K562 (cell line): ENCODE measurements around the gene CD68. TPM values are rescaled to one million over a fixed set of nuclear protein-coding genes. Genes with fewer than 3 reads are reported as not detected.

Source experiments
- HMGN3 ChIP-seq: IDR thresholded peaks from 2 replicates; pipeline ENCODE4 v1.6.1; 2011; ENCODE audit warnings: borderline replicate concordance, low read depth, mild to moderate bottlenecking, mixed read lengths, low read length; ENCODE audit not compliant: insufficient read length; ENCODE audit errors: extremely low read depth
- HNRNPUL1 ChIP-seq: fragments of 200-400 bp; formaldehyde crosslinking; IDR thresholded peaks from 2 replicates; pipeline ENCODE4 v1.6.1; 2017; ENCODE audit warnings: low read length
- PCBP2 ChIP-seq: fragments of 200-400 bp; formaldehyde crosslinking; IDR thresholded peaks from 2 replicates; pipeline ENCODE4 v1.6.1; 2018; ENCODE audit warnings: low read length, low read depth, mild to moderate bottlenecking, moderate library complexity; ENCODE audit not compliant: poor library complexity, severe bottlenecking
- RBM25 ChIP-seq: fragments of 200-400 bp; formaldehyde crosslinking; IDR thresholded peaks from 2 replicates; pipeline ENCODE4 v1.6.1; 2018; ENCODE audit warnings: low read length, low read depth, moderate library complexity; ENCODE audit not compliant: severe bottlenecking
- SAP30 ChIP-seq: fragments of 200-600 bp; sonication (generic); IDR thresholded peaks from 2 replicates; pipeline ENCODE4 v1.6.1; 2012; ENCODE audit warnings: borderline replicate concordance, low read depth, mild to moderate bottlenecking, moderate library complexity, low read length, control low read depth, inconsistent platforms; ENCODE audit not compliant: insufficient read depth, poor library complexity, severe bottlenecking
- SUPT5H ChIP-seq: fragments of 450-650 bp; IDR thresholded peaks from 2 replicates; pipeline ENCODE4 v1.6.1; 2016
- TBP ChIP-seq: optimal IDR thresholded peaks from 2 replicates; pipeline ENCODE3; 2011; ENCODE audit warnings: low read depth, low read length, improper control_type of control experiment
- TRIM24 ChIP-seq, 2 experiments: fragments of 450-650 bp; IDR thresholded peaks; 2 replicates each; pipeline ENCODE4 v1.6.1; 2016
- ZNF311 ChIP-seq: fragments of 250-450 bp; sonication (Bioruptor Pico); IDR thresholded peaks from 2 replicates; pipeline ENCODE4 v1.4.0; 2020; ENCODE audit warnings: mild to moderate bottlenecking, moderate library complexity
- polyA plus RNA-seq, 8 experiments: library from polyadenylated mRNA; depleted of rRNA in 4 of 8; stranded (reverse) in 5 of 8; unstranded in 3 of 8; fragments of >200 nt; fragmentation: Nextera tagmentation in 2 of 8; fragmentation: Illumina TruSeq in 1 of 8; extraction: Ambion mirVana in 2 of 8; extraction: Trizol in 1 of 8; gene quantifications; 2 replicates each; pipeline versions ENCODE4 v1.2.1 to v1.2.3, GENCODE V29; 2011 to 2014; ENCODE audit warnings: inconsistent platforms in 1 of 8, missing spikeins in 1 of 8
- total RNA-seq, 7 experiments: library from RNA; depleted of rRNA in 6 of 7; stranded (reverse); fragments of >200 nt in 6 of 7; fragmentation: Illumina TruSeq in 2 of 7; extraction: Trizol in 2 of 7; gene quantifications; 2 replicates each; pipeline versions ENCODE4 v1.2.1 to v1.2.3, GENCODE V29; 2011 to 2021; ENCODE audit warnings: low replicate concordance in 1 of 7
- TF ChIP-seq, protein P1 (sequence below): fragments of 200-400 bp; formaldehyde crosslinking; IDR thresholded peaks from 2 replicates; pipeline ENCODE4 v1.6.1; 2017; ENCODE audit warnings: mild to moderate bottlenecking, low read depth, low read length, moderate library complexity
- TF ChIP-seq, protein P2 (sequence below): fragments of 450-650 bp; IDR thresholded peaks from 2 replicates; pipeline ENCODE4 v1.6.1; 2017; ENCODE audit warnings: antibody characterized with exemption, mild to moderate bottlenecking
- TF ChIP-seq, protein P3 (sequence below): fragments of 250-450 bp; sonication (Bioruptor Pico); IDR thresholded peaks from 2 replicates; pipeline ENCODE4 v1.5.0; 2022; ENCODE audit warnings: mild to moderate bottlenecking
- TF ChIP-seq, protein P4 (sequence below): fragments of 250-450 bp; sonication (Bioruptor Pico); IDR thresholded peaks from 2 replicates; pipeline ENCODE4 v1.8.0; 2022; ENCODE audit warnings: inconsistent platforms
- TF ChIP-seq, protein P5 (sequence below): sonication (generic); formaldehyde crosslinking; IDR thresholded peaks from 2 replicates; pipeline ENCODE4 v1.8.1; 2023; ENCODE audit warnings: mild to moderate bottlenecking, missing genetic modification reagents

The CD68 gene
- total and polyA plus RNA-seq, 9 of the 15 experiments (the other 6 are each of a cell fraction or from before 2014, with no cell fraction given) = 28.2 to 89.8 (median 37.7) TPM

DNA sequence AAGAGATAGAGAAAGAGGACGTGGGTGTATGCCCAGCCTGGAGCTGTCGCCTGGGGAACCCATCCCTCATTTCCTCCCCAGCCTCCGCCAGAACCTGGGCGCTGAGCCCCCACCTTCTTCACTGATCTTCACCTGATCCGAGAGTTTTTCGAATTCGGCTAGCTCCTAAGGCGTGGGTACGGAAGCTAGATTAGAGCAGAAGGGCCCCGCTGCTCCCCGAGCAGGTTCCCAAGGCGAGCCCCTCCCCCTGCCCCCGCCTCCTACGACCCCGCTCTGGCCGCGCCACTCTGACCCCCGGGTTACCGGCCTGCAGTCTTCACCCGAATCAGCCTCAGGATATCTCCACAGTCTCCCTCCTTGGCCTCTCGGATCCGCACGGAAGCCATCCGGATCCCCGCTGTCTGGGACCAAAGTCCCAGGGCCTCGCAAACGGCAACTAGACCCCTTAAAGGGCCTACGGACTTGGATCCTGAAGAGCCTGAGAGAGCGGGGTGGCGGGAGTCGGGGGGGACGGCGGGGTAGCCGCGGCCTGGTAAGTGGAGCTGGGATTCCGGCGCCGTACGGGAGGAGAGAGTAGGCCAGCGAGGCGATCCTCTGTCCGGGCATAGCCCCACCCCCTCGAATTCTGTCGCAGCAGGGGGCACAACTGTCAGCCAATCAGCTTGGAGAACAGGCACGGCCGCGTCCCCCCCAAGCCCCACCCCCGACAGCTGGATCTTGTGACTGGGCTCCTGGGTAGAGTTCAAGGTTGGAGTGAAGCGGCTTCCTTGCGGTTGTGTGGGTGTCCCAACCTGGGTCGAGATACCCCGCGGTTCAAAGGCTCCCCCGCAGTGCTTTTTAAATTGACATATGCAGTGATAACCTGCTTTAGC lies 48.0 kb downstream of the CD68 start, which contains the start of gene SAT2 (continued):
- TF ChIP-seq, protein P1, sequence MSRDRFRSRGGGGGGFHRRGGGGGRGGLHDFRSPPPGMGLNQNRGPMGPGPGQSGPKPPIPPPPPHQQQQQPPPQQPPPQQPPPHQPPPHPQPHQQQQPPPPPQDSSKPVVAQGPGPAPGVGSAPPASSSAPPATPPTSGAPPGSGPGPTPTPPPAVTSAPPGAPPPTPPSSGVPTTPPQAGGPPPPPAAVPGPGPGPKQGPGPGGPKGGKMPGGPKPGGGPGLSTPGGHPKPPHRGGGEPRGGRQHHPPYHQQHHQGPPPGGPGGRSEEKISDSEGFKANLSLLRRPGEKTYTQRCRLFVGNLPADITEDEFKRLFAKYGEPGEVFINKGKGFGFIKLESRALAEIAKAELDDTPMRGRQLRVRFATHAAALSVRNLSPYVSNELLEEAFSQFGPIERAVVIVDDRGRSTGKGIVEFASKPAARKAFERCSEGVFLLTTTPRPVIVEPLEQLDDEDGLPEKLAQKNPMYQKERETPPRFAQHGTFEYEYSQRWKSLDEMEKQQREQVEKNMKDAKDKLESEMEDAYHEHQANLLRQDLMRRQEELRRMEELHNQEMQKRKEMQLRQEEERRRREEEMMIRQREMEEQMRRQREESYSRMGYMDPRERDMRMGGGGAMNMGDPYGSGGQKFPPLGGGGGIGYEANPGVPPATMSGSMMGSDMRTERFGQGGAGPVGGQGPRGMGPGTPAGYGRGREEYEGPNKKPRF = no peak
- TF ChIP-seq, protein P2, sequence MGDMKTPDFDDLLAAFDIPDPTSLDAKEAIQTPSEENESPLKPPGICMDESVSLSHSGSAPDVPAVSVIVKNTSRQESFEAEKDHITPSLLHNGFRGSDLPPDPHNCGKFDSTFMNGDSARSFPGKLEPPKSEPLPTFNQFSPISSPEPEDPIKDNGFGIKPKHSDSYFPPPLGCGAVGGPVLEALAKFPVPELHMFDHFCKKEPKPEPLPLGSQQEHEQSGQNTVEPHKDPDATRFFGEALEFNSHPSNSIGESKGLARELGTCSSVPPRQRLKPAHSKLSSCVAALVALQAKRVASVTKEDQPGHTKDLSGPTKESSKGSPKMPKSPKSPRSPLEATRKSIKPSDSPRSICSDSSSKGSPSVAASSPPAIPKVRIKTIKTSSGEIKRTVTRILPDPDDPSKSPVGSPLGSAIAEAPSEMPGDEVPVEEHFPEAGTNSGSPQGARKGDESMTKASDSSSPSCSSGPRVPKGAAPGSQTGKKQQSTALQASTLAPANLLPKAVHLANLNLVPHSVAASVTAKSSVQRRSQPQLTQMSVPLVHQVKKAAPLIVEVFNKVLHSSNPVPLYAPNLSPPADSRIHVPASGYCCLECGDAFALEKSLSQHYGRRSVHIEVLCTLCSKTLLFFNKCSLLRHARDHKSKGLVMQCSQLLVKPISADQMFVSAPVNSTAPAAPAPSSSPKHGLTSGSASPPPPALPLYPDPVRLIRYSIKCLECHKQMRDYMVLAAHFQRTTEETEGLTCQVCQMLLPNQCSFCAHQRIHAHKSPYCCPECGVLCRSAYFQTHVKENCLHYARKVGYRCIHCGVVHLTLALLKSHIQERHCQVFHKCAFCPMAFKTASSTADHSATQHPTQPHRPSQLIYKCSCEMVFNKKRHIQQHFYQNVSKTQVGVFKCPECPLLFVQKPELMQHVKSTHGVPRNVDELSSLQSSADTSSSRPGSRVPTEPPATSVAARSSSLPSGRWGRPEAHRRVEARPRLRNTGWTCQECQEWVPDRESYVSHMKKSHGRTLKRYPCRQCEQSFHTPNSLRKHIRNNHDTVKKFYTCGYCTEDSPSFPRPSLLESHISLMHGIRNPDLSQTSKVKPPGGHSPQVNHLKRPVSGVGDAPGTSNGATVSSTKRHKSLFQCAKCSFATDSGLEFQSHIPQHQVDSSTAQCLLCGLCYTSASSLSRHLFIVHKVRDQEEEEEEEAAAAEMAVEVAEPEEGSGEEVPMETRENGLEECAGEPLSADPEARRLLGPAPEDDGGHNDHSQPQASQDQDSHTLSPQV = no peak
- TF ChIP-seq PCBP2 (no peak), SUPT5H (0 out of 2 replicates have a peak, but pooled peaks have one; percentile 22), SAP30 (no peak), TBP (no peak), HMGN3 (peak; percentile 44), TRIM24 (IDR thresholded peaks at IDR 0.05) (no peak), HNRNPUL1 (no peak), ZNF311 (CRISPR knock-in tag) (no peak), RBM25 (no peak)
- TF ChIP-seq, protein P3, sequence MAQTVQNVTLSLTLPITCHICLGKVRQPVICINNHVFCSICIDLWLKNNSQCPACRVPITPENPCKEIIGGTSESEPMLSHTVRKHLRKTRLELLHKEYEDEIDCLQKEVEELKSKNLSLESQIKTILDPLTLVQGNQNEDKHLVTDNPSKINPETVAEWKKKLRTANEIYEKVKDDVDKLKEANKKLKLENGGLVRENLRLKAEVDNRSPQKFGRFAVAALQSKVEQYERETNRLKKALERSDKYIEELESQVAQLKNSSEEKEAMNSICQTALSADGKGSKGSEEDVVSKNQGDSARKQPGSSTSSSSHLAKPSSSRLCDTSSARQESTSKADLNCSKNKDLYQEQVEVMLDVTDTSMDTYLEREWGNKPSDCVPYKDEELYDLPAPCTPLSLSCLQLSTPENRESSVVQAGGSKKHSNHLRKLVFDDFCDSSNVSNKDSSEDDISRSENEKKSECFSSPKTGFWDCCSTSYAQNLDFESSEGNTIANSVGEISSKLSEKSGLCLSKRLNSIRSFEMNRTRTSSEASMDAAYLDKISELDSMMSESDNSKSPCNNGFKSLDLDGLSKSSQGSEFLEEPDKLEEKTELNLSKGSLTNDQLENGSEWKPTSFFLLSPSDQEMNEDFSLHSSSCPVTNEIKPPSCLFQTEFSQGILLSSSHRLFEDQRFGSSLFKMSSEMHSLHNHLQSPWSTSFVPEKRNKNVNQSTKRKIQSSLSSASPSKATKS (CRISPR knock-in tag) = no peak
- TF ChIP-seq, protein P4, sequence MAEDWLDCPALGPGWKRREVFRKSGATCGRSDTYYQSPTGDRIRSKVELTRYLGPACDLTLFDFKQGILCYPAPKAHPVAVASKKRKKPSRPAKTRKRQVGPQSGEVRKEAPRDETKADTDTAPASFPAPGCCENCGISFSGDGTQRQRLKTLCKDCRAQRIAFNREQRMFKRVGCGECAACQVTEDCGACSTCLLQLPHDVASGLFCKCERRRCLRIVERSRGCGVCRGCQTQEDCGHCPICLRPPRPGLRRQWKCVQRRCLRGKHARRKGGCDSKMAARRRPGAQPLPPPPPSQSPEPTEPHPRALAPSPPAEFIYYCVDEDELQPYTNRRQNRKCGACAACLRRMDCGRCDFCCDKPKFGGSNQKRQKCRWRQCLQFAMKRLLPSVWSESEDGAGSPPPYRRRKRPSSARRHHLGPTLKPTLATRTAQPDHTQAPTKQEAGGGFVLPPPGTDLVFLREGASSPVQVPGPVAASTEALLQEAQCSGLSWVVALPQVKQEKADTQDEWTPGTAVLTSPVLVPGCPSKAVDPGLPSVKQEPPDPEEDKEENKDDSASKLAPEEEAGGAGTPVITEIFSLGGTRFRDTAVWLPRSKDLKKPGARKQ (CRISPR knock-in tag) = no peak
- TF ChIP-seq, protein P5, sequence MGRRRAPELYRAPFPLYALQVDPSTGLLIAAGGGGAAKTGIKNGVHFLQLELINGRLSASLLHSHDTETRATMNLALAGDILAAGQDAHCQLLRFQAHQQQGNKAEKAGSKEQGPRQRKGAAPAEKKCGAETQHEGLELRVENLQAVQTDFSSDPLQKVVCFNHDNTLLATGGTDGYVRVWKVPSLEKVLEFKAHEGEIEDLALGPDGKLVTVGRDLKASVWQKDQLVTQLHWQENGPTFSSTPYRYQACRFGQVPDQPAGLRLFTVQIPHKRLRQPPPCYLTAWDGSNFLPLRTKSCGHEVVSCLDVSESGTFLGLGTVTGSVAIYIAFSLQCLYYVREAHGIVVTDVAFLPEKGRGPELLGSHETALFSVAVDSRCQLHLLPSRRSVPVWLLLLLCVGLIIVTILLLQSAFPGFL (CRISPR knock-in tag) = no peak
